Measurements from ENCODE around the gene ELOVL1.
"Not testable (repeated sequence)": the region's sequence is repeated elsewhere in the genome, so short reads cannot be mapped to it uniquely, and the experiment has no call there.

Gene ELOVL1

GRCh38 chr1:43379476-43379875 lies 11.7 kb upstream of the ELOVL1 start:
- DNase-seq: no peak

DNA sequence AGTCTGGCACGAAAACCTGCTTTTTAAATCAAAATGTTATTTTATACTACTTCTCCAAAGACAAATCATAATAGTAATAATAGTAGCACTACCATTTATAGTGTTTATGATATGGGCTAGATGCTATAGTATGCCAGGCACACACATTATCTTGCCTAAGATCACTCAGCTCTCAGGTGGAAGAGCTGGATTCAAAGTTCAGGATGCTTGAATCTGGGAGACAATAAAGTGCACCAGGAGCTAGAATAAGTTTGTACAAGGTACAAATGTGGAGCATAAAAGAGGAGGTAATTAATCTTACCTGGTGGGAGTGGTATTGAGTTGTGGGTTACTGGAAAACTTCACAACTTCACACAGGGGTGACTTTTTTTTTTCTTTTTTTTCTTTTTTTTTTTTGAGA lies 10.0 kb upstream of the ELOVL1 start:
- no peak for DNase-seq

GRCh38 chr1:43376723-43377235 lies 9.0 kb upstream of the ELOVL1 start:
- DNase-seq: no peak

DNA sequence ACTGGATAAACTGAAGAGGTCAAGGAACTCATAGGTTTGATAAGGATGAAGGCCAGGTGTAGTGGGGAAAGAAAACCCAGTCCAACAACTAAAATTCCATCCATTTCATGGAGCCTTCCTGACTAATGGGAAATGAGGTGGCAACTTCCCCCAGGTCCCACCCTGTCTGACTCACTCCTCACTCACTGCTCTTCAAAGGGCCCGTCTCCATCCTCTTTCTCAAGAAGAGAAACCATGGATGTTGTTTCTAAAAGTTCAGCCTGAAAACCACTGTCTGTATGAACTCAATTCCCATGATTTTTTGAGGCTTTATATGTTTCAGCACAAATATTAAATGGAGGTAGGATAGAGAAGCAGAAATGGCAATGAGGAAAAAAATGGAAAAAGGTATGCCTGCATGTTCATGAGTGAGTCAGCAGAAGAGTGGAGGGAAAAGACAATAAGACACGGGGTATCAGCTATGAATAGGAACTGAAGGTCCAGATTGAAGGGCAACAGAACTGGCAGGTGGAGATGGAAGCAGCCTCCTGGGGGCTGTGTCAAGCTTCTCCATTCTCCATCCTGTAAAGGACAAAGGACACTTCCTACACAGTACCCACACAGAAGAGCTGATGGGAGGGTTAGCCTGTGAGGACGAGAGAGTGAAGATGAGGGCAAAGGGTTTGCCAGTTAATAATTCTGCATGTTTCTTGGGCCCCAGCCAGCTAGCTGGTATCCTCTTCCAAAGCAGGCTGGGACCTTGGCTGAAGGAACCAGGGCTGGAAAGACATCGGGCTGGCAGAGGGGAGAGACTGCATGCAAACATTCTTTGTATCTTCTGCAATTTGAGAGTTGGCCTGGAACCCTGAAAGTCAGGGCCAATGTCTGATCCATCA lies 5.5 kb upstream of the ELOVL1 start:
- no peak for DNase-seq

DNA sequence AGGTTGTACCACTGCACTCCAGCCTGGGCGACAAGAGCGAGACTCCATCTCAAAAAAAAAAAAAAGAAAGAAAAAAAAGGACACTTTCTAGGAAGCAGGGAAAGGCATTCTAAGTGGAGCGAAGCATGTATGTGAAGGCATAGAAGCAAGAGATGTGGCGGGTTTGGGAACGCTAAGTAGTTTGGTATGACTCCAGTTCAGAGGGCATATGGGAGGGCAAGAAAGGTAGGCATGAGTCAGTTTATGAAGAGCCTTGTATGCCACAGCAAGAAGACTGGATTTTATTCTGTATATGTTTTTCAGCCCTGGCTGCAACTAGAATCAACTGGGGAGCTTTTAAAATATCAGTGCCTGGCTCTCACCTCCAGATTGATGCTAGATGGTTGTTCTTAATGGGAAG lies 4.4 kb upstream of the ELOVL1 start:
- no peak for DNase-seq

DNA sequence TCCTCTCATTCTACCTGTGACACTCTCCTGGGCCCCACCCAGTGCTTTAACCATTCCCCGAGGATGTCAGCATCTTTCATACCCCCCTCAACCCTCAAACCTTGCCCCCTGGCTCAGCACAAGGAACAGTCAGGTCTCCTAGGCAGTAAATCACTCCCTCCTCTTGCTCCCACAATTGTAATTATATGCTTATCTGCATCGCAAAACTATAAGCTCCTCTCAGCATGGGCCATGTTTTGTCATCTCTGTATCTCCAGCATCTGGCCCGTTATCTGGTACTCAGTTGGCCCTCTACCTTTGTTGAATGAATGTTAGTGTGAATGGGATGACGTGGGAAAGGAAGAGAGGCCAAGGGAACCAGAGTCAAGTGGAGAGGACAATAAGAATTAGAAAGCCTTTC lies 2.8 kb upstream of the ELOVL1 start:
- no peak for DNase-seq

DNA sequence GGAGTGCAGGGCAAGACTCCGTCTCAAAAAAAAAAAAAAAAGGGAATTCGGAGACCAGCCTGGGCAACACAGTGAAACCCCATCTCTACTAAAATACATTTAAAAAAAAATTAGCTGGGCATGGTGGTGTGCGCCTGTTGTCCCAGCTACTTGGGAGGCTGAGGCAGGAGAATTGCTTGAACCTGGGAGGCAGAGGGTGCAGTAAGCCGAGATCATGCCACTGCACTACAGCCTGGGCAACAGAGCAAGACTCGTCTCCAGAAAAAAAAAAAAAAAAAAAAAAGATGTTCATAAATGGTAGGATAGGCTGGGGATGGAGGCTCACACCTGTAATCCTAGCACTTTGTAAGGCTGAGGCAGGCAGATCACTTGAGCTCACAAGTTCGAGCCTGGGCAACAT lies 2.0 kb upstream of the ELOVL1 start:
- DNase-seq: not testable (repeated sequence)

- no peak for DNase-seq
Observed at GRCh38 chr1:43368646-43369020, 822 bp upstream of the ELOVL1 start.

GRCh38 chr1:43367026-43367903 lies 546 bp downstream of the ELOVL1 start:
- DNase-seq: peak; percentile 37

DNA sequence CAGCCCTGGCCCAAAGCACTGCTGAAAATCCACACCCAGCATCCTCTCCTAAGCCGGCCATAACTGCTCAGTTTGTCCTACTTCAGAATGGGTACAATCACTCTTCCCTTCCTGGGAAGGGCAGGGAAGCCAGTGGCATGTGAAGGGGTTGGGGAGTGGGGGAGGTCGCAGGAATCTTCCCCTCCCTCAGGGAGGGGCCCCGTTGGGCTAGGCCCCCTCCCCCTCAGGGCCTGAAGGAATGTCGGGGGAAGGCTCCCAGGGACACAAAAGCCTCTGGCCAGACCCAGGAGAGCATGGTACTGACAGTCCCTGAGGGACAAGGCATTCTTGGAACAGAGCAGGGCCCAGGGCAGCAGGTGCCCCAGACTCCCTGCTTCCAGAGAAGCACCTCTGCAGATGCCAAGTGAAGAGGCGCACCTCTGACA lies 1.2 kb downstream of the ELOVL1 start:
- no peak for DNase-seq

DNA sequence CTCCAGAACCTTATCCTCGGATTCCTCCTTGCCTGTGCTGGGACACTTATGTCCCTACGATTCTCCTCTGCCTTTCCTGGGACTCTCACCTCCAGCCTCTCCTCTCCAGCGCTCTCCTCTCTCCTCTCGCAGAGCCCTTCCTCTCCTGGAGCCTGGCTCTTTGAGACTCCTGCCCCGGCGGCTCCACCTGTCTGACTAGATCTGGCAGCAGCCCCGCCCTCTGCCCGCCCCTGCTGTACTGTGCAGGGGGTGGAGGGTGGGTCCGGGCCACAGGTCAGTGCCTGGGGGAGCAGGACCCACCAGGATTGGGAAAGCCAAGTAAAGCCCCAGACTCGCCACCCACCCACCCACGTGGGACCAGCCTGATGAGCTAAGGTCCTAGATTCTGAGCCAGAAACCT lies 1.6 kb downstream of the ELOVL1 start:
- DNase-seq: peak; percentile 32

DNA sequence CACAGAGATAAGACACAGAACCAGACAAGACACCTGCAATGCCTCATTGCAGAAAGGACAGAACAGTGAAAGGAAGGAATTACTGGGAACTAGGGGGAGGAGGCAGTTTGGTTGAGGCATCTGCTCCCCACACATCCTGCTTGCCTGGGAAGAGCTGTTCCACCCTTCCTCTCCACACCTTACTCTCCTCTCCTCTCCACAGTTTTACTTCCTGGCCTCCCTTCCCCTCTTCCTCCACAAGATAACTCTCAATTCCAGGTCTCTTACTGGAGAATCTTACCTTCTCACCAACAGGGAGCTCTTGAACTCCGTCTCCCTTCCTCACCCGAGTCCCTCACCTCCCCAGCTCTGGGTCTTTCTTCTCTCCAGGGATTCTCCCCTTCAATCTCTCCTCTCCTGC lies 2.1 kb downstream of the ELOVL1 start:
- no peak for DNase-seq

- DNase-seq: no peak
Observed at GRCh38 chr1:43363935-43364525, 3.8 kb downstream of the ELOVL1 start.

- peak; percentile 45 for DNase-seq
Observed at GRCh38 chr1:43363283-43363934, 4.4 kb downstream of the ELOVL1 start.

GRCh38 chr1:43360616-43361015 lies 7.2 kb downstream of the ELOVL1 start:
- no peak for DNase-seq

DNA sequence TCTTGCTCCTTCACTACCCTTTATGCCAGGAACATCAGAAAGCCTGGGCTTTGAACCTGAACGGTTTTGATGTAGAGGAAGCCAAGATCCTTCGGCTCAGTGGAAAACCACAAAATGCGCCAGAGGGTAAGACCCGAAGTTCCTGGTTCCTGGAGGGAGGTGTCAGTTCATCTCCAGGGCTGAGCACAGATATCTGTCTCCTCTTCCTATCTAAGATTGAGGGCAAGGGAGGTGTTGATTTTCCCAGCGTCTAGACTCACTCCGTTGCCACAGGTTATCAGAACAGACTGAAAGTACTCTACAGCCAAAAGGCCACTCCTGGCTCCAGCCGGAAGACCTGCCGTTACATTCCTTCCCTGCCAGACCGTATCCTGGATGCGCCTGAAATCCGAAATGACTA lies 8.1 kb downstream of the ELOVL1 start:
- no peak for DNase-seq

GRCh38 chr1:43358746-43359693 lies 8.8 kb downstream of the ELOVL1 start, which contains the start of gene CDC20:
Gene CDC20, plus strand, starts transcription at chr1:43358981. Its CDS starts 235 bp downstream, at chr1:43359216.
- peak; percentile 100 for DNase-seq

DNA sequence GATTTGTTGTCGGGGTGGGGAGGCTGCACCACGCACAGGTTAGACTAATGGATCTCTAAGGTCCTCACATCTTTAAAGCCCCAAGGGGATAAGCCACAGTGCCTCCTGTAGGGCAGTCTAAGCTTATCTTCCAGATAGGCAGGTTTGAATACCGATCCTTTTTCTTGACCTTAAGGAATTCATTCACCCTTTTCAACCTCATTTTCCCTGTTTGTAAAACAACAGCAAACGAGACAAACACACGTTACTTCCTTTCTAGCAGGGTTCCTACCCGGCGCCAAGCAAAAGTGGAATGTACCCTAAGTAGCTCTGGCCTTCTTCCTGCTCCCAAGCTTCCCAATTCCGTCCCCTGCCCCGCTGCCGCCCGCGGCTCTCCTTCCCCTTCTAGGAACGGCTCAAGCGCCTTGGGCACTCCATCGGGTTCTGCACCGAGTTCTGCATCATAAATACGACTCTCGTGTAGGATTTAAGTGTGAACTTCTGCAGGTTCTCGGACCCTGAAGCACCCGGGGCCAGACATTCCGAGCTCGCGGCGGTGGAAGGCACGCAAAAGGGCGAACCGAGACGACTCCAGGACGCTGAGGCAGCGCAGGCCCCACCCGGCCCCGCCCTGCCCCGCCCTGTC lies 9.6 kb downstream of the ELOVL1 start:
- DNase-seq: peak; percentile 36

GRCh38 chr1:43357251-43357650 lies 10.6 kb downstream of the ELOVL1 start:
- no peak for DNase-seq

DNA sequence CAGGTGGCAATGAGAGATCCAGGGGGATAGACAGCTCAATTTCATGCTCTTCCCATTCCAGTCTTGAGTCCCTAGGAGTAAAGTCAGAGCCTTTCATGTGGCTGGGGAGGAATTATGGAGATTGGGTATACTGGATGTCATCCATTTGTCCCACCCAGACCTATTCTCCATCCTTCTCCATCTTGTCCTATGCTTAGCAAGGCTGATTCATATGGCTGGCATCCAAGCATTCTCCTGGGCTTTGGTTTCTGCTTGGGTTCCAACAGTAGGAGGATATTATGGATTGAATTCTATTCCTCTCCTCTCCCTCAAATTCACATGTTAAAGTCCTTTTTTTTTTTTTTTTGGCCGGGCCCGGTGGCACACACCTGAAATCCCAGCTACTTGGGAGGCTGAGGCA lies 12.9 kb downstream of the ELOVL1 start:
- no peak for DNase-seq

DNA sequence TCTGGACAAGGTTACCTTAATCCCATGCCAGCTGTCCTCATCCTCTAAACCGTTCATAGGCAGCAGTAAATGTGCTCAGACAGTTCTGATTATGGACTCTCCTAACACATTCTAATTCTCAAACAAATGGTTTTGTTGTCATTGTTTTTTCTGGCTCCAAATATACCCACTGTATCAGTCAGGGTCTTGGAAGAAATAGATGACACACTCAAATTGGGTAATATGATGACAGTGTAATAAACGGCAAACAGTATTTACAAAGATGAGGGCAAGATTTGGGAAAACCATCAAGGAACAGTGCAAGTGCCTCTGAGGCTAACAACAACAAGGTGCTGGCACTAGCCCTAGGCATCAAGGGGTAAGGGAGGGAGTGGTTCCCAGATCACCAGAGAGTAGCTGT lies 13.3 kb downstream of the ELOVL1 start:
- no peak for DNase-seq
